Keratinocyte (primary cell): Measurements from ENCODE around the gene ACBD3.

Source experiments
- EZH2 ChIP-seq: IDR thresholded peaks from one replicate; pipeline ENCODE4 v1.6.1; 2012; ENCODE audit warnings: inconsistent platforms, mild to moderate bottlenecking, low read length, moderate library complexity
- TF ChIP-seq, protein P1 (sequence below), 3 experiments: IDR thresholded peaks in 1 of 3; conservative IDR thresholded peaks in 1 of 3; optimal IDR thresholded peaks in 1 of 3; 2 replicates in 2 of 3; 3 replicates in 1 of 3; pipeline versions ENCODE3 to v1.5.1; 2011; ENCODE audit warnings: low read length in 3 of 3, mild to moderate bottlenecking in 3 of 3, moderate library complexity in 2 of 3, control low read depth in 1 of 3, inconsistent platforms in 1 of 3; ENCODE audit not compliant: insufficient read depth in 2 of 3; ENCODE audit errors: extremely low read depth in 1 of 3

DNA sequence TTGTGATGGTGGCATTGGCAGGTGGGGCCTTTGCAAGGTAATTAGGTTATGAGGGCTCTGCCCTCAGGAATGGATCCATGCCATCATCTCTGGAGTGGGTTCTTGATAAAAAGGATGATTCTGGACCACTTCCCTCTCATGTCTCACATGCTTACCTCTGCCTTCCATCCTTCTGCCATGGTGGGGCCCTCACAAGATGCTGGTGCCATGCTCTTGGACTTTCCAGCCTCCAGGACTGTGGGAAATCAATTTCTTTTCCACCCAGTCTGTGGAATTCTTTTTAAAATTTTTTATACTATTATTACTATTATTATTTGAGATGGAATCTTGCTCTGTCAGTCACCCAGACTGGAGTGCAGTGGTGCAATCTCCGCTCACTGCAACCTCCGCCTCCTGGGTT lies 57.3 kb downstream of the ACBD3 start:
- TF ChIP-seq, protein P1, sequence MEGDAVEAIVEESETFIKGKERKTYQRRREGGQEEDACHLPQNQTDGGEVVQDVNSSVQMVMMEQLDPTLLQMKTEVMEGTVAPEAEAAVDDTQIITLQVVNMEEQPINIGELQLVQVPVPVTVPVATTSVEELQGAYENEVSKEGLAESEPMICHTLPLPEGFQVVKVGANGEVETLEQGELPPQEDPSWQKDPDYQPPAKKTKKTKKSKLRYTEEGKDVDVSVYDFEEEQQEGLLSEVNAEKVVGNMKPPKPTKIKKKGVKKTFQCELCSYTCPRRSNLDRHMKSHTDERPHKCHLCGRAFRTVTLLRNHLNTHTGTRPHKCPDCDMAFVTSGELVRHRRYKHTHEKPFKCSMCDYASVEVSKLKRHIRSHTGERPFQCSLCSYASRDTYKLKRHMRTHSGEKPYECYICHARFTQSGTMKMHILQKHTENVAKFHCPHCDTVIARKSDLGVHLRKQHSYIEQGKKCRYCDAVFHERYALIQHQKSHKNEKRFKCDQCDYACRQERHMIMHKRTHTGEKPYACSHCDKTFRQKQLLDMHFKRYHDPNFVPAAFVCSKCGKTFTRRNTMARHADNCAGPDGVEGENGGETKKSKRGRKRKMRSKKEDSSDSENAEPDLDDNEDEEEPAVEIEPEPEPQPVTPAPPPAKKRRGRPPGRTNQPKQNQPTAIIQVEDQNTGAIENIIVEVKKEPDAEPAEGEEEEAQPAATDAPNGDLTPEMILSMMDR (optimal IDR thresholded peaks at IDR 0.05 in 1 of 3, IDR thresholded peaks at IDR 0.05 in 1 of 3, conservative IDR thresholded peaks at IDR 0.05 in 1 of 3; ENCODE audit: extremely low read depth in 1 of 3, insufficient read depth in 2 of 3, low read length in 3 of 3): no peak
- no peak for TF ChIP-seq EZH2
